Stimulated activated CD4-positive, alpha-beta T cell treated with anti-CD3 and anti-CD28 coated beads, Interleukin-15, amount 100 ng/mL, for 24 hours (primary cell): ENCODE results near the gene HDAC4.

Experiments used
- DNase-seq: peaks from one replicate; pipeline ENCODE4 v3.0.0-alpha.2; 2020

Gene HDAC4

GRCh38 chr2:239368321-239368720 lies 32.5 kb downstream of the HDAC4 start:
- DNase-seq = no peak

GRCh38 chr2:239366740-239367139 lies 34.1 kb downstream of the HDAC4 start:
- DNase-seq = no peak

GRCh38 chr2:239365782-239366435 lies 34.9 kb downstream of the HDAC4 start:
- no peak for DNase-seq

GRCh38 chr2:239365071-239365781 lies 35.6 kb downstream of the HDAC4 start:
- no peak for DNase-seq

GRCh38 chr2:239363946-239364637 lies 36.7 kb downstream of the HDAC4 start:
- DNase-seq = no peak

- no peak for DNase-seq
These were observed 38.3 kb downstream of the HDAC4 start for GRCh38 chr2:239362507-239362906.

GRCh38 chr2:239361311-239361642 lies 39.5 kb downstream of the HDAC4 start:
- no peak for DNase-seq

- DNase-seq = no peak
These were observed 40.2 kb downstream of the HDAC4 start for GRCh38 chr2:239360421-239361310.

- no peak for DNase-seq
These were observed 40.8 kb downstream of the HDAC4 start for GRCh38 chr2:239360008-239360407.

GRCh38 chr2:239359196-239359912 lies 41.5 kb downstream of the HDAC4 start:
- no peak for DNase-seq

GRCh38 chr2:239358062-239358754 lies 42.6 kb downstream of the HDAC4 start:
- DNase-seq = no peak

GRCh38 chr2:239355724-239356123 lies 45.1 kb downstream of the HDAC4 start:
- DNase-seq = no peak

- no peak for DNase-seq
These were observed 45.7 kb downstream of the HDAC4 start for GRCh38 chr2:239355139-239355538.

GRCh38 chr2:239354791-239355136 lies 46.1 kb downstream of the HDAC4 start:
- DNase-seq = no peak

- DNase-seq = no peak
These were observed 46.6 kb downstream of the HDAC4 start for GRCh38 chr2:239354132-239354790.

- DNase-seq = no peak
These were observed 47.1 kb downstream of the HDAC4 start for GRCh38 chr2:239353692-239354091.

GRCh38 chr2:239351687-239352086 lies 49.1 kb downstream of the HDAC4 start:
- no peak for DNase-seq

- no peak for DNase-seq
These were observed 51.2 kb downstream of the HDAC4 start for GRCh38 chr2:239349453-239350135.

GRCh38 chr2:239348563-239349452 lies 52.0 kb downstream of the HDAC4 start:
- no peak for DNase-seq

GRCh38 chr2:239346676-239347075 lies 54.1 kb downstream of the HDAC4 start:
- no peak for DNase-seq
